ENCODE measurements around the gene NOS1AP. TPM values are rescaled to one million over a fixed set of nuclear protein-coding genes. Genes with fewer than 3 reads are reported as not detected.

Gene NOS1AP
- total RNA-seq, 4 donors from 2014 or later, result 0.31 to 12.7 (median 1.7) TPM

- no peak for DNase-seq
- TF ChIP-seq CTCF (IDR thresholded peaks at IDR 0.05) (no peak), POLR2A (IDR thresholded peaks at IDR 0.05) (no peak)
- Histone ChIP-seq H3K36me3 (no peaks in the 10 kb centered on the region), H3K4me1 (no peaks in the 10 kb centered on the region), H3K27ac (no peak overlapping the region), H3K4me3 (no peak overlapping the region), H3K9me3 (no peaks in the 10 kb centered on the region), H3K27me3 (peaks cover 0 to 3% (median 0%) of the 10 kb centered on the region in 4 donors)
- intact Hi-C loops (cut with DNase I), result no loop called here
- WGBS, 2 donors, result 67 to 84% methylated on average over 1 to 3 of the region's 4 CpGs
Measured at GRCh38 chr1:162297208-162297607, 227.7 kb downstream of the NOS1AP start.

GRCh38 chr1:162298266-162298665, 228.8 kb downstream of the NOS1AP start:
- H3K36me3 ChIP-seq, result no peaks in the 10 kb centered on the region
- H3K9me3 ChIP-seq, result no peaks in the 10 kb centered on the region
- H3K4me3 ChIP-seq, result no peak overlapping the region
- H3K27ac ChIP-seq, result no peak overlapping the region
- H3K4me1 ChIP-seq, result no peaks in the 10 kb centered on the region
- DNase-seq, result no peak
- intact Hi-C loops (cut with DNase I), result no loop called here
- WGBS, 2 donors, result 50% methylated on average over 1 of the region's 2 CpGs; no CpG with 5 or more reads in 1 of the 2 donors
- peaks cover 0 to 3% (median 0%) of the 10 kb centered on the region in 4 donors for H3K27me3 ChIP-seq
- TF ChIP-seq POLR2A (IDR thresholded peaks at IDR 0.05) (no peak), CTCF (IDR thresholded peaks at IDR 0.05) (no peak)

- Histone ChIP-seq H3K4me1 (no peaks in the 10 kb centered on the region), H3K9me3 (no peaks in the 10 kb centered on the region), H3K27me3 (peaks cover 0 to 3% (median 0%) of the 10 kb centered on the region in 4 donors), H3K36me3 (no peaks in the 10 kb centered on the region), H3K4me3 (no peak overlapping the region), H3K27ac (no peak overlapping the region)
- DNase-seq, result no peak
- no peak for TF ChIP-seq POLR2A (IDR thresholded peaks at IDR 0.05)
- no peak for TF ChIP-seq CTCF (IDR thresholded peaks at IDR 0.05)
- intact Hi-C loops (cut with DNase I), result no loop called here
Measured at GRCh38 chr1:162299018-162299417, 229.5 kb downstream of the NOS1AP start.

GRCh38 chr1:162300057-162300917, 230.8 kb downstream of the NOS1AP start:
- intact Hi-C loops (cut with DNase I), result no loop called here
- no peak overlapping the region for H3K4me3 ChIP-seq
- no peaks in the 10 kb centered on the region for H3K36me3 ChIP-seq
- no peaks in the 10 kb centered on the region for H3K9me3 ChIP-seq
- DNase-seq, result no peak
- no peaks in the 10 kb centered on the region for H3K4me1 ChIP-seq
- TF ChIP-seq CTCF (IDR thresholded peaks at IDR 0.05) (no peak), POLR2A (IDR thresholded peaks at IDR 0.05) (no peak)
- WGBS, 2 donors, result 65 to 80% methylated on average over 8 of the region's 8 CpGs
- H3K27me3 ChIP-seq, result peaks cover 0 to 3% (median 0%) of the 10 kb centered on the region in 4 donors
- no peak overlapping the region for H3K27ac ChIP-seq

GRCh38 chr1:162301696-162302095, 232.2 kb downstream of the NOS1AP start:
- WGBS, 2 donors, result 67 to 84% methylated on average over 4 of the region's 4 CpGs
- Histone ChIP-seq H3K4me1 (no peaks in the 10 kb centered on the region), H3K27me3 (peaks cover 0 to 3% (median 0%) of the 10 kb centered on the region in 4 donors), H3K27ac (no peak overlapping the region), H3K4me3 (no peak overlapping the region), H3K36me3 (no peaks in the 10 kb centered on the region), H3K9me3 (no peaks in the 10 kb centered on the region)
- intact Hi-C loops (cut with DNase I), result no loop called here
- no peak for DNase-seq
- no peak for TF ChIP-seq POLR2A (IDR thresholded peaks at IDR 0.05)
